ENCODE data around the gene ZDHHC8.

DNA sequence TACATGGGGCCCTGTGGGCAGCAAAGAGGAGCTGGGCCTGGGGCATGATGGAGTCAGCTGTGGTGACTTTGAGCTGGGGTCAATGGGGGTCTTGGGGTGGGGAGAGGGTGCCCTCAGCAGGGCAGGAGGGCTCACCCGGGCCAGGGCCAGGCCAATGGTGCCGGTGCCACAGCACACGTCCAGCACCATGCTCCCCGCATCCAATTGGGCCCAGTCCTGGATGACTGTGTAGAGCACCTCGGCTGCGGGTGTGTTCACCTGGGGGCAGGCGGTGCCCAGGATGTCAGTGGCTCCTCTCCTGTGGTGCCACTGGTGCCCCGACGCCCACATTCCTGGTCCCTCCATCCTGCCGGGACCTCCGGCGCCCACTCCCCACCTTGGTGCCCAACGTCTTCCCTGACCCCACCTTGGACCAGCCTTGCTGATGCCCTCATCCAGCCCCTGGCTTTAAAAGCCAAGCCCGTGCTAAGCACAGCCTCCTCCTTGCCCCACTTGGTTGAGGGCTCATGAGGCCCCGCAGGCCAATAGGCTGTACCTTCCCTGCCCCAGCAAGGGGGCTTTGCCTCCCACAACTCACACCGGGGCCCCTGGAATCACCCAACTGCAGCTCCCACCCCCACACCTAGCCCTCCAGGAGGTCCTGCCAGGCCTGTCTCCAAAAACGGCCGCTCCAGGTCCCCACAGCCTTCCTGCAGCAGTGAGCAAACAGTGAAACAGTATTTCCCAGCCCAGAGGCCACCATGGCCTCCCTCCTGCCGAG lies 17.9 kb upstream of the ZDHHC8 start:
- TF ChIP-seq CTCF (IDR thresholded peaks at IDR 0.05; ENCODE audit: borderline replicate concordance, extremely low read depth, low read length, poor library complexity, severe bottlenecking) (no peak), EZH2 (IDR thresholded peaks at IDR 0.05; ENCODE audit: borderline replicate concordance, low read depth, low read length, severe bottlenecking) (no peak)
